Activated effector memory CD4-positive, alpha-beta T cell treated with anti-CD3 and anti-CD28 coated beads, Interleukin-2, amount 50 U/mL, for 16 hours (primary cell): Measurements from ENCODE around the gene CERS2.
"Not testable (repeated sequence)": the region's sequence is repeated elsewhere in the genome, so short reads cannot be mapped to it uniquely, and the experiment has no call there.

Experiments
- DNase-seq: peaks from one replicate; pipeline ENCODE4 v3.0.0-alpha.2; 2020

CERS2 gene

DNA sequence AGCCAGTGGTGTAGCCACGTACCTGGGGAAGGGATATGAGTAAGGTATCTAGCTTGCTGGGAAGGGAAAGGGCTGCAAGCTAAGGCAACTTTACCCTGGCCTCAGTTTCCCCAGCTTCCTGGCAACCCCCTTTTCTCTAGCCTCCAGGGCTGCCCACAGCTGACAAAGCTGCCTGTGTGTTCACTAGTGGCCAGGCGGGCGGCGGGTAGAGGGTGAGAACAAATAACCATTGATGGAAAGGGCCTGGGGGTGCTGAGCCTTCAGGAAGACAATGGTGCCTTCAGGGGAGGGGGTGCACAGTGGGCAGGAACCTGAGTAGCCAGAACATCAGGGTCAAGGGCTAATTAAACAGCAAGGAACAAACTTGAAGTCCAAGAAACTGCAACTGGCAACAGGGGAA lies 6.1 kb downstream of the CERS2 start:
- no peak for DNase-seq

DNA sequence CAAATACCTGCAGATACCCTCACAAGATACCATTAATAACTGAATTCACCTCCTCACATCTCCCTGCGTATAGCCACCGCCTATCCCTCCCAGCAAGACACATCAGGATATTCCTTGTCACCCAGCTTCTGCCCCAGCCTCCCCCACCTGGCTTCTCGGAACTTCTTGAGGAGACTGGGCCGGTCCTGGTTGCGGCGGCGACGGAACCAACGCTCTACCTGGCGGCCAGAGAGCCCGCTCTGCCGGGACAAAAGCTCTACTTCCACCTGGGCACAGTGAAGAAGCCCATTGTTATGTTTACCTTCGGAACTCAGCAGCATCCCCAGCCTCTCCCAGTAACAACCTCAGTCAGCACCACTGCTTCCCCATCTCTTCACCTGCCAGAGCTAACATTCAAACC lies 6.7 kb downstream of the CERS2 start:
- no peak for DNase-seq

DNA sequence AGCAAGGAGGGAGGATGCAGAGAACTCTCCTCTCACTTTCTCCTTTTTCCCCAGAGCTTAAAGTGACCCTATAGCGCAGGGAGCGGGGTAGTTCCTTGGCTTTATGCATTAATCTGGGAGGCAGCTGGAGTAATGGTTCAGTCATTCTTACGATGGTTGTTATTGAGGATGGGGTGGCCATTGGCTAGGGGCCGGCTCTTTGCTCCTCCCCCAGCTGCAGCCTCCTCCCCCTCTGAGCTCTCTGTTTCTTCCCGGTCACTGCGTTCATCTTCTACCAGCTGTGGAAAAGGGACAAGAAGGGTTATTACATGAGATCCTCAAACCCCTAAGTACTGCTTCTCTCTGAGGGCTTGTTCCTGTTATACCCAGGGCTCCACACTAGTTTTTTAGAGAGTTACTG lies 8.6 kb downstream of the CERS2 start:
- no peak for DNase-seq

DNA sequence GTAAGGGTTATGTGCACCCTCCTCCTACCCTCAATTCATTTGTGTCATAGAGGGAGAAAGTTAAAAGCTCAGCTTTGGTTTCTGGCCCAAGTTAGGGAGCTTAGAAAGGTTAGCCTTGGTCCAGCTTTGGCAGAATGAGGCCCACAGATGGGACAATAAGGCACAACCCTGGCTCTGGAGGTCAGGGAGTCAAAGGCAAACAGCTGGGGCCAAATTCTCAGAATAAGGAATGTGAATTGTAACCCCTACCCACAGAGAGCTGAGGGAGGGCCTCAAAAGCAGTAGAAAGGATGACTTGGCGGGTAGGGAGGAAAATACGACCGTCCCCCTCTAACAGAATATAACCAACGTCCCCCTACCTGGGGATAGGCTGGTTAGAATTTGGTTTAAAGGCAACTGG lies 9.0 kb downstream of the CERS2 start:
- DNase-seq: no peak

DNA sequence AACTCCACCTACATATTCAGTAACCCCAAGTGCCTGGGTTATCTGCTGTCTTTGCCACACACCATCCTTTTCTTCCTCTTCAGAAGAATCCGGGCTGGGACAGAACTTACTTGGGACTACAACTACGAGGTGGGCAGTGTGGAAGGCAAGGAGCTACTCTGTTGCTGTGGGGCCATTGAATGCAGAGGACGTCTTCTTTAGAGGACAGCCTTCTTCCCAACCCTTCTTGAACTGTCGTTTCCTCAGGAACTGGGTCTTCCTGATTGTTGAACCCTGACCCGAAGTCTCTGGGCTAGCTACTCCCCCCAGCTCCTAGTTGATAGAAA lies 10.5 kb downstream of the CERS2 start:
- DNase-seq: no peak

DNA sequence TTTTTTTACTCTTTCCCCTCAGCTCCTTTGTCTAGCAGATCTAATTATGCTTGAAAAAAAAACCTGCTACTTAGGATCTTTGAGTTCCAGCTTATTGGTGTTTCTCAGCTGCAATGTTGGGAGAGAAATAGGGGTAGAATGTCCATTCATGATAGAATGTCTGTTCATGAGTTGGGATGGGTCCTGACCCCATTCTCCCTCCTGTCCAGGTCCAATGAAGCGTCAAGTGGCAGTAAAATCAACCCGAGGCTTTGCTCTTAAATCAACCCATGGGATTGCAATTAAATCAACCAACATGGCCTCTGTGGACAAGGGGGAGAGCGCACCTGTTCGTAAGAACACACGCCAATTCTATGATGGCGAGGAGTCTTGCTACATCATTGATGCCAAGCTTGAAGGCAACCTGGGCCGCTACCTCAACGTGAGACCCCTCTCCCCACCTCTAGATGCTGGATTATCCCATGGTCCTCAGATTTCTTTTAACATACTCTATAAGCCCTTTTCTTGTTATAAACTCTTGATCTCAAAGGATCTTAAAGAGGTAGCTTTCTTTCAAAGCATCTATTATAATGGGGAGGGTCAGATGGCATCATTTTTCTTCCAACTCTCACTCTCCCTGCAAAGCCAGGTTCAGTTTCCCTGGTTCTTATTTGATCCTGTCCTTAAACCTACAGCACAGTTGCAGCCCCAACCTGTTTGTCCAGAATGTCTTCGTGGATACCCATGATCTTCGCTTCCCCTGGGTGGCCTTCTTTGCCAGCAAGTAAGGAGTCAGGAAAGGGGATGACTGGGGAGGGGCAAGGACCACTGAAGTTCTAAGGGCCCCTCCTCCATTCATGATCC lies 11.1 kb downstream of the CERS2 start:
- DNase-seq: no peak

DNA sequence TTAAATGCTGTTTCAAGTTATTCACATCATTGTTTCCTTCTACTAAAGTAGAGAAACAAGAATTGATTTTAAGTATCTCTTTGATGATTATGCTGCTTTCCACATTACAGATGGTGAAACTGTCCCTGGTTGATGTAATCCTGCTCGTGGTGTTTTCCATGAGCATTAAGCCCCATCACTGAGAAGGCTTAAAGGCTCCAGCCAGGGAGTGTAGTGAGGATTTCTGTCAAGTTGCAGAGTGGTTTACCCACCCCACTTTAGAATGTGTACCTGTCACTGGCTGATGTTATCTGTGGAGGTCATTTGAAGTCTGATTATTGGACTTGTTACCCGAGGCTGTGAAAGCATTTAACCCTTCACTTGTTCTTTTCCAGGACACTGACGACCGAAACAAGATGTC lies 12.9 kb downstream of the CERS2 start:
- DNase-seq: peak; percentile 27

DNA sequence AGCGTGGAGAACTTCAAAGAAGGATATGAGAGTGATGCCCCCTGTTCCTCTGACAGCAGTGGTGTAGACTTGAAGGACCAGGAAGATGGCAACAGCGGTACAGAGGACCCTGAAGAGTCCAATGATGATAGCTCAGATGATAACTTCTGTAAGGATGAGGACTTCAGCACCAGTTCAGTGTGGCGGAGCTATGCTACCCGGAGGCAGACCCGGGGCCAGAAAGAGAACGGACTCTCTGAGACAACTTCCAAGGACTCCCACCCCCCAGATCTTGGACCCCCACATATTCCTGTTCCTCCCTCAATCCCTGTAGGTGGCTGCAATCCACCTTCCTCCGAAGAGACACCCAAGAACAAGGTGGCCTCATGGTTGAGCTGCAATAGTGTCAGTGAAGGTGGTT lies 14.0 kb downstream of the CERS2 start:
- DNase-seq: no peak

DNA sequence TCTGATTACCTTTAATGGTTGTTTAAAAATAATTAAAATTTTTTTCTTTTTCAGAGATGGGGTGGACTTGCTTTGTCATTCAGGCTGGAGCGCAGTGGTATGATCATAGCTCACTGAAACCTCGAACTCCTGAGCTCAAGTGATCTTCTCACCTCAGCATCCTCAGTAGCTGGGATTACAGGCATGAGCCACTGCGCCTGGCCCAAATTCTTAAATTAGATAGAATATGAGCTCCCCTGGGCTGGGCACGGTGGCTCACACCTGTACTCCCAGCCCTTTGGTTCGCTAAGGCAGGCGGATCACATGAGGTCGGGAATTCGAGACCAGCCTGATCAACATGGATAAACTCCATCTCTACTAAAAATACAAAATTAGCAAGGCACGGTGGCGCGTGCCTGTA lies 17.0 kb downstream of the CERS2 start:
- no peak for DNase-seq

DNA sequence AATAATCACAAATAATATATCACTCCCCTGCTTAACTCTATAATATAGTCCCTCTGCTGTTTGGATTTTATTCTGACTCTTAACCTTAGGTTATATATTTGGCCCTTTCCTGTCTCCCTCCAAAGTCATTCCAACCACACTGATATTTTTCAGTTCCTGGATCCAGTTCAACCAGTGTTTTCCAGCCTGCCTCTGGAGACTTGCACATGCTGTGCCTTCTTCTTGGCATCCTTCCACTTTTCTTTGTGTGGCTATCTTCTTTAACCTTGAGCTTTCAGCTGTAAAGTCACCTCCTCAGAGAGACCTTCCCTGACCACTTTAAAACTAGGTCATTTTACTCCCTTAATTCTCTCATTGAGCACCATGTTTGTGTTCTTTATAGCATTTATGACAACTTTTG lies 19.4 kb downstream of the CERS2 start:
- DNase-seq: no peak

DNA sequence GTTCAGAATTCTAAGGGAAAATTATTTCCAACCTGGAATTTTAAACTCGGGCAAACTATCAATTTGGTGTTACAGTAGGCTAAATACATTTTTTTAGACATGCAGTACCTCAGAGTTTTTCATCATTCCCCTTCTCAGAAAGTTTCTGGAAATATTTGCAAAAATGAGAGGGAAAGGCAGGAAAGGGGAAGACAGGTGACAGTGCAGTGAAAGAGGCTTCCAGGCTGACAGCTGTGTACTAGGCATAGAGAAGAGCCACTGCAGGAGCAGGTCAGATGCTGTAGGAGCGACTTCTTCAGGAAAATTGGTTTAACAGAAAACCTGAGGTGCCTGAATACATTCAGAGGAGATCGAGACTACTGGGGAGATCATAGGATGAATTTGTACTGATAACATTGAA lies 19.9 kb downstream of the CERS2 start:
- DNase-seq: no peak

DNA sequence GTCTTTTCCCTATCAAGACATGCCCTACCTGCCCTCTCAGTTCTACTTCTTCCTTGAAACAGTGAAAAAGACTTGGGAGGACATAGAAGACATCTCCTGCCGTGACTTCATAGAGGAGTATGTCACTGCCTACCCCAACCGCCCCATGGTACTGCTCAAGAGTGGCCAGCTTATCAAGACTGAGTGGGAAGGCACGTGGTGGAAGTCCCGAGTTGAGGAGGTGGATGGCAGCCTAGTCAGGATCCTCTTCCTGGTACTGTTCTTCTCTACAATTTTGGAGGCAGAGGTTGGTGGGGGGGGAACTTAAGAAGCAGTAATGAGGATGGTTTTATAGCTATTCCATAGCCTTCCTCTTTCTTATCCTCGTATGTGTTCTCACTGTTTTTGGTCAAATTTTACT lies 29.8 kb downstream of the CERS2 start:
- no peak for DNase-seq

DNA sequence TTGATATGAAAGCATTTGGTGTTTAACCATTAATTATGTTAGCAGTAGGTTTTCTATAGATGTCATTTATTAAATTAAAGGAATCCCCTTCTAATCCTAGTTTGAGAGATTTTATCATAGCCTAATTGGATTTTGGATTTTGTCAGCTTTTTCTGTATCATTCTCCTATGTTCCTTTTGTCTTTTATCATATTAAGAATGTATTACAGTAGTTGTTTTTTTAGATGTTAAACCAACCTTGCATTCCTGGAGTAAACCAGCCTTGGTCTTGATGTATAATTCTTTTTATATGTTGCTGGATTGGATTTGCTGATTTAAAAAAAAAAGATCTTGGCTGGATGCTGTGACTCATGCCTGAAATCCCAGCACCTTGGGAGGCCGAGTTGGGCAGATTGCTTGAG lies 42.9 kb downstream of the CERS2 start:
- no peak for DNase-seq

DNA sequence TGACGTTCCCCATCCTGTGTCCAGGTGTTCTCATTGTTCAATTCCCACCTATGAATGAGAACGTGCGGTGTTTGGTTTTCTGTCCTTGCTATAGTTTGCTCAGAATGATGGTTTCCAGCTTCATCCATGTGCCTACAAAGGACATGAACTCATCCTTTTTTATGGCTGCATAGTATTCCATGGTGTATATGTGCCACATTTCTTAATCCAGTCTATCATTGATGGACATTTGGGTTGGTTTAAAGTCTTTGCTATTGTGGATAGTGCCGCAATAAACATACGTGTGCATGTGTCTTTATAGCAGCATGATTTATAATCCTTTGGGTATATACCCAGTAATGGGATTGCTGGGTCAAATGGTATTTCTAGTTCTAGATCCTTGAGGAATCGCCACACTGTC lies 45.9 kb downstream of the CERS2 start:
- not testable (repeated sequence) for DNase-seq

DNA sequence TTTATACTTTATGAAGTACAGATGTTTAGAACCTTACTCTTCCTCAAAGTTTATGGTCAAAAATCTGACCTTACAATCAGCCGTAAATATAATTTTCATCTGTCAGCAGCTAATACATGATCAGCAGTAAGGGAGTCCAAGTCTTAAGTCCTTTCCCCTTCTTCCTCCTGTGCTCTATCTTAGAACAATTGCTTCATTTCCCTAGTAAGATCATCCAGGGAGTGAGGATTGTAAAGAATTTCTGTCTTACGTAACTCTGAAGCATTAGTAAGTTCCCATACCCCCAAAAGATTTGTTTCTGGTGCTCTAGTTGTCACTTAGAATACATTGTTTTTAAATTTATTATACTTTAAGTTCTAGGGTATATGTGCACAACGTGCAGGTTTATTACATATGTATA lies 46.3 kb downstream of the CERS2 start:
- no peak for DNase-seq

DNA sequence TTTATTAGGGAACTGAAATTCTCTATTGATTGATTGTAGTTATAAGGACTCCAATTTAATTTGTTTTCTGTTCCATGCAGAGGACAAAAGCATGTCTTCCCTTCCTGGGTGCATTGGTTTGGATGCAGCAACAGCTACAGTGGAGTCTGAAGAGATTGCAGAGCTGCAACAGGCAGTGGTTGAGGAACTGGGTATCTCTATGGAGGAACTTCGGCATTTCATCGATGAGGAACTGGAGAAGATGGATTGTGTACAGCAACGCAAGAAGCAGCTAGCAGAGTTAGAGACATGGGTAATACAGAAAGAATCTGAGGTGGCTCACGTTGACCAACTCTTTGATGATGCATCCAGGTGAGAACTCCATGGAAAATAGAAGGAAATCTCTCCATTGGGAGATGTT lies 47.0 kb downstream of the CERS2 start:
- DNase-seq: no peak

DNA sequence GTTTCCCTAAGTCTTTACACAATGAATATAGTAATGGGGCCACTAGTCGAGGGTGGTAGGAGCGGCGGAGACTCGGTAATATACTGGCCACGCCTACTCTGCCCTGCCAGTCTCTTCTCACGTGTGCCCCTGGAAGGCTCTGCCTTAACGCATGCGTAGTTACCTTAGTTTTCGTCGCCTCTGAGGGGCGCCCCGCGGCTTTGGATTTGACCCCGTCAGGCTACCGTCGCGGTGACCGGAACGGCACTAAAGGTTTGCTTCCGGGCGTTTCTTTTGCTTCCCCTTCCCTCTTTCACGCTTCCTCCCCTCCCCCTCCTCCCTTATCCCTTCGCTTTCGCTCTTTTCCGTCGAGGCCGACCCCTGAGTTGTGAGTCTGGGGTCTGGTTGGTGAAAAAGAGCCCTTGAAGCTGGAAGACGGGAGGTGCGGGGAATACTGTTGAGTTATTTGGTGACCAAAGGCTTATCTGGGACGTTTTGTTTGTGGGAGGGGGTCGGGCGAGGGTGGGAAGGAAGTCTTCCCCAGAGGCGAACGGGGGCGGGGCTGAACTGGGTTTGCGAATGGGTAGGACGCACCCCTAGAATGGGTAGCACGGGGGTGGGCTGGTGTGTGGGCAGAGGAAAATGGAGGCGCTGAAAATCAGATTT lies 48.4 kb downstream of the CERS2 start, which contains the start of gene SETDB1:
SETDB1 (plus strand) TSS at position 267 of the 645 bp plus-strand sequence. CDS start 1,352 bp downstream, outside the sequence.
- peak; percentile 96 for DNase-seq

DNA sequence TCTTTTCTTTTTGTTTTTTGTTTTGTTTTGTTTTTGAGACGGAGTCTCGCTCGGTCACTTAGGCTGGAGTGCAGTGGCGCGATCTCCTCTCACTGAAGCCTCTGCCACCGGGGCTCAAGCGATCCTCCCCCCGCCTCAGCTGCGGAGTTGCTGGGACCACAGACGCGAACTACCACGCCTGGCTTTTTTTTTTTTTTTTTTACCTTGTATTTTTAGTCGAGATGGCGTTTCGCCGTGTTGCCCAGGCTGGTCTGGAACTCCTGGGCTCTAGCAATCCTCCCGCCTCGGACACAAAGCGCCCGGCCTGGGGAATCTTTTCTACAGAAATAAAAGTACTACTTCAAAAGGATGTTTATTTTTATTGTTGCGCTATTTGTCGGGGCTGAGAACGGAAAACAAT lies 49.6 kb downstream of the CERS2 start:
- no peak for DNase-seq

DNA sequence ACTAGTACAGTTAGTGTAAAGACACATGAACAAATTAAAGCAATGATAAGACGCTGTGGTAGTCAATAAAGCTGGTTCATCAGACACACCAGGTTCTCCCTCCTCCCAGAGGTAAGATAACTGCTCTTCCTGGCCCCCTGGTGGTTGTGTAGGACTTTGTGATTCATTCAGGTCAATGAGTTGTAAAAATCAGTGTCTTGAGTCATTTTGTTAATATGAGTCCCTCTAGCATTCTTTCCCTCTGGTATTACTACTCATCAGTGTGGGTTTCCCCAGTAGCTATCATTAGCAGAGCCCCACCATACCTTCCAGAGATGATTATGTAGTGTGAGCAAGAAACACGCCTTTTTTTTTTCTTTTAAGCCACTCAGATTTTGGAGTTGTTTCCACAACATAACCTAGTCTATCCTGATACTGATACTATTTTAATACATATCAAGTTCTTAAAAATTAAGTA lies 52.1 kb downstream of the CERS2 start:
- peak; percentile 88 for DNase-seq

DNA sequence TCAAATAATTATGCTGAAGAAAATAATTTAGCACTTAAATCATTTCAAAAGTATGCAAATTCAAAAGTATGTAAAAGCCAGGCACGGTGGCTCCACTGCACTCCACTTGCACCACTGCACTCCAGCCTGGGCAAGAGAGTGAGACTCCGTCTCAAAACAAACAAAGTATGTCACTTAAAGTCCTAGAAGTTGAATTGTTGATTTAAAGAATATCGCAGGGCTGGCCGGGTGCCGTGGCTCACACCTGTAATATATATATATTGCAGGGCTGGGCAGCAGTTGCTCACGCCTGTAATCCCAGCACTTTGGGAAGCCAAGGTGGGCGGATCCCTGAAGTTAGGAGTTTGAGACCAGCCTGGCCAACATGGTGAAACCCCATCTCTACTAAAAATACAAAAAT lies 57.2 kb downstream of the CERS2 start:
- DNase-seq: no peak
